AG10803 (cell line): Measurements from ENCODE around the gene RBFA.

Experiments
- DNase-seq: peaks from one replicate; pipeline ENCODE4 v3.0.0; 2010; ENCODE audit warnings: low read depth
- H3K4me3 ChIP-seq: 2 replicates; pipeline ENCODE4 v1.5.1; 2011; ENCODE audit warnings: mild to moderate bottlenecking, low read length, control low read depth
- TF ChIP-seq, protein P1 (sequence below): conservative IDR thresholded peaks from 2 replicates; pipeline ENCODE4 v1.5.1; 2011; ENCODE audit warnings: mild to moderate bottlenecking, low read length, control low read depth, inconsistent platforms

Gene RBFA

GRCh38 chr18:80070825-80071224 is 36.6 kb downstream of the RBFA start:
- TF ChIP-seq, protein P1, sequence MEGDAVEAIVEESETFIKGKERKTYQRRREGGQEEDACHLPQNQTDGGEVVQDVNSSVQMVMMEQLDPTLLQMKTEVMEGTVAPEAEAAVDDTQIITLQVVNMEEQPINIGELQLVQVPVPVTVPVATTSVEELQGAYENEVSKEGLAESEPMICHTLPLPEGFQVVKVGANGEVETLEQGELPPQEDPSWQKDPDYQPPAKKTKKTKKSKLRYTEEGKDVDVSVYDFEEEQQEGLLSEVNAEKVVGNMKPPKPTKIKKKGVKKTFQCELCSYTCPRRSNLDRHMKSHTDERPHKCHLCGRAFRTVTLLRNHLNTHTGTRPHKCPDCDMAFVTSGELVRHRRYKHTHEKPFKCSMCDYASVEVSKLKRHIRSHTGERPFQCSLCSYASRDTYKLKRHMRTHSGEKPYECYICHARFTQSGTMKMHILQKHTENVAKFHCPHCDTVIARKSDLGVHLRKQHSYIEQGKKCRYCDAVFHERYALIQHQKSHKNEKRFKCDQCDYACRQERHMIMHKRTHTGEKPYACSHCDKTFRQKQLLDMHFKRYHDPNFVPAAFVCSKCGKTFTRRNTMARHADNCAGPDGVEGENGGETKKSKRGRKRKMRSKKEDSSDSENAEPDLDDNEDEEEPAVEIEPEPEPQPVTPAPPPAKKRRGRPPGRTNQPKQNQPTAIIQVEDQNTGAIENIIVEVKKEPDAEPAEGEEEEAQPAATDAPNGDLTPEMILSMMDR = no peak
- H3K4me3 ChIP-seq = no peak overlapping the region
- no peak for DNase-seq

GRCh38 chr18:80074183-80074582 is 39.9 kb downstream of the RBFA start:
- no peak for DNase-seq
- TF ChIP-seq, protein P1 = no peak
- H3K4me3 ChIP-seq = no peak overlapping the region

DNA sequence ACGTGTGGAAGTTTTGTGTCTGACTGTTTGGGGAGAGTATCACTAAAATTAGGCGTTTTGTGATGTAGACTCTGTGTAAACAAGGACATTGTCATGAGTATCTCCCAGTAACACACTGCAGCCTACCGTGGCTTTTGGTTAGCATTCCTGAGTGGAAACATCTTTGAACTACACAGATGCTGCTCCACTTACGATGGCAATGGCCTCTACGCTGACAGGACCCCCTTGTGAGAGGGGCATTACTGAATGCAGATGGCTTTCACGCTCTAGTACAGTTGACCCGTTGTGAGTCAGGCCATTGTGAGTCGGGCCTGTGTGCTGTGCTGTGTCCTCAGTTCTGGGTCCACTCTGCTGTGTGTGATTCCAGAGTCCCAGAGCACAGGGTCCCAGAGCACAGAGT is 40.5 kb downstream of the RBFA start:
- peak; percentile 2 for DNase-seq

DNA sequence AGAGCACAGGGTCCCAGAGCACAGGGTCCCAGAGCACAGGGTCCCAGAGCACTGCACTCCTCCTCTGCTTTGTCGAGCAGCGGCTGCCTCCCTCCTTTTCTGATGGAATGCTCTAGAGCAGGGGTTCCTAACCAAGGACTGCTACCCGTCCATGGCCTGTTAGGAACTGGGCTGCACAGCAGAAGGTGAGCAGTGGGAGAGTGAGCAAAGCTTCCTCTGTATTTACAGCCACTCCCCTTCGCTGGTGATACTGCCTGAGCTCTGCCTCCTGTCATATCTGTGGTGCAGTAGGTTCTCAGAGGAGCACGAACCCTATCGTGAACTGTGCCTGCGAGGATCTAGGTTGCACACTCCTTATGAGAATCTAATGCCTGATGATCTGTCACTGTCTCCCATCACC is 41.7 kb downstream of the RBFA start:
- no peak for DNase-seq
- TF ChIP-seq, protein P1 = no peak
- no peak overlapping the region for H3K4me3 ChIP-seq

More for the DNA sequence above, 40.5 kb downstream of the RBFA start:
- H3K4me3 ChIP-seq = no peak overlapping the region
- TF ChIP-seq, protein P1 = no peak

DNA sequence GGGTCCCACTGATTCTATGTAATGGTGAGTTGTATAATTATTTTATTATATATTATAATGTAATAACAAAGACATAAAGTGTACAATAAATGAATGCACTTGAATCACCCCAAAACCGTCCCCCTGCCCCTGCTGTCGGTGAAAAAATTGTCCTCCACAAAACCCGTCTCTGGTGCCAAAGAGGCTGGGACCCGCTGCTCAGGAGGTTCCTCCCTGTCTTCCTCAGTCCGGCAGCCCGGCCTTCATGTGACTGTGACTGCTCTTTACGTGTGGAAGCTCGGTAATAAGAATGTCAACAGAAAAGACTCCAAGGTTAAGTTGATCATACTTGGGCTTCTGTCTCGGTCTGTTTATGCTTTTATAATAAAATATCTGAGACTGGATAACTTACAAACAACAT is 42.1 kb downstream of the RBFA start:
- TF ChIP-seq, protein P1 = no peak
- DNase-seq = no peak
- no peak overlapping the region for H3K4me3 ChIP-seq

DNA sequence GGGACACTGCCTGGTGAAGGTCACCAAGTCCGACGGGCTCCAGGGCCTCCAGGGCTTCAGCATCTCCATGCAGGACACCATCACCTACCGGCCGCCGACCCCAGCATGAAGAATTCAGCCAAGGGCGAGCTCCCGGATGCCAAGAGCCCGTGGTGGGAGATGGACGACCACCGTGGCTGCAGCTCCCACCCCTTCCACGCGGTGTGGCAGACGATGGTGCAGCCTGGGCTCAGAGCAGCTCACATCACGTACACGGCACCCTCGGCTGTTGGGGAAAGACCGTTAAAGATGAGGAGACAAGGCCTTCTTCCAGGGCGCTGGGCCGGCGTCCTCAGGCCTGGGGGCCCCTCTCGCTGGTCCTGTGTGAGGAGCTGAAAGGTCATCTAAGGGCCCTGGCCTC is 43.6 kb downstream of the RBFA start:
- H3K4me3 ChIP-seq = no peak overlapping the region
- DNase-seq = no peak
- TF ChIP-seq, protein P1 = no peak
